Measurements from ENCODE around the gene NHSL1. TPM values are rescaled to one million over a fixed set of nuclear protein-coding genes. Genes with fewer than 3 reads are reported as not detected.

Gene NHSL1
- total and polyA plus RNA-seq, 9 of the 15 experiments (the other 6 are each of a cell fraction or from before 2014, with no cell fraction given), result 0.09 to 0.20 TPM; not detected in 7

DNA sequence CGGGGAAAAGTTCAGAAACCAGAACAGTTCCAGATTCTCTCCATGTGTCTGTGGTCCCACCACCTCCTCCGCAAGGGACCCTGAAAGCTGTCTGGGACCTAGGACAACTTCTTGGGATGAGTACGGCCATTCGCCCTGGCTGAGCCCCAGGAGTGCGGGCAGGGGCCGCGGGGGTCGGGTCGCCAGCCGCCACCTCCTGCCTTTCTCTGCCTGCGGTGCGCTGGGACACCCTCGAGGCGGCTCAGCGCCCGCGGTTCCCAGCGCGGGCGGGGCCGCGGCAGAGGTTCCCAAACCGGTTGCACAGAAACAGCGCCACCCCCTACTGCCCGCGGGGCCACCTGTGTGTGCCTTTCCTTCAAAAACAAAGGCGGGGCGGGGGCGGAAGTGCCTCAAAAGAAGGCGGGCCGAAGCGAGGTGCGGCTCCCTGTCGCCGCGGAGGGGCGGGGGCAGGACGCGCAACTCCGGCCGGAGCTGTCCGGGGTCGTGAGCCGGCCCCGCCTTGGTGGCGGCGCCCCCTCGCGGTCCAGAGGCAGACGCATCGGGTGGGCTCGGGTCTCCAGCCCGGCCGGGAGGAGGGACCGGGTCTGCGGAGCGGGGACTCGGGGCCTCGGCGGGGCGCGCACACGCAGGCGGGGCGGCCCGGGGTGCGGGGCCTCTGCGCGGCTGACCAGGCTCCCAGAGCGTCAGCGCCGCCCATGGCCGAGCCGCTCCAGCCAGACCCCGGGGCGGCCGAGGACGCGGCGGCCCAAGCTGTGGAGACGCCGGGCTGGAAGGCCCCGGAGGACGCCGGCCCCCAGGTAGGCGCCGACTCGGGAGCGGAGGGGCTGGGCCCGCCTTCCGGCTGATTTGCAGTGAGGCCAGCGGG is 95.3 kb downstream of the NHSL1 start, which contains the start of gene HEBP2 (continued):
- TF ChIP-seq, protein P1, sequence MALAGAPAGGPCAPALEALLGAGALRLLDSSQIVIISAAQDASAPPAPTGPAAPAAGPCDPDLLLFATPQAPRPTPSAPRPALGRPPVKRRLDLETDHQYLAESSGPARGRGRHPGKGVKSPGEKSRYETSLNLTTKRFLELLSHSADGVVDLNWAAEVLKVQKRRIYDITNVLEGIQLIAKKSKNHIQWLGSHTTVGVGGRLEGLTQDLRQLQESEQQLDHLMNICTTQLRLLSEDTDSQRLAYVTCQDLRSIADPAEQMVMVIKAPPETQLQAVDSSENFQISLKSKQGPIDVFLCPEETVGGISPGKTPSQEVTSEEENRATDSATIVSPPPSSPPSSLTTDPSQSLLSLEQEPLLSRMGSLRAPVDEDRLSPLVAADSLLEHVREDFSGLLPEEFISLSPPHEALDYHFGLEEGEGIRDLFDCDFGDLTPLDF (CRISPR knock-in tag; IDR thresholded peaks at IDR 0.05), result no peak; the same call in 1 of the 2 replicates
- TF ChIP-seq PHF8 (IDR thresholded peaks at IDR 0.05; ENCODE audit: borderline replicate concordance, low read length), result peak; percentile 78; the same call in 1 of the 2 replicates
- TF ChIP-seq ZSCAN32 (CRISPR knock-in tag; IDR thresholded peaks at IDR 0.05), result no peak
- TF ChIP-seq, protein P2, sequence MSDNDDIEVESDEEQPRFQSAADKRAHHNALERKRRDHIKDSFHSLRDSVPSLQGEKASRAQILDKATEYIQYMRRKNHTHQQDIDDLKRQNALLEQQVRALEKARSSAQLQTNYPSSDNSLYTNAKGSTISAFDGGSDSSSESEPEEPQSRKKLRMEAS (CRISPR knock-in tag; IDR thresholded peaks at IDR 0.05), result peak; percentile 84
- TF ChIP-seq, protein P3, sequence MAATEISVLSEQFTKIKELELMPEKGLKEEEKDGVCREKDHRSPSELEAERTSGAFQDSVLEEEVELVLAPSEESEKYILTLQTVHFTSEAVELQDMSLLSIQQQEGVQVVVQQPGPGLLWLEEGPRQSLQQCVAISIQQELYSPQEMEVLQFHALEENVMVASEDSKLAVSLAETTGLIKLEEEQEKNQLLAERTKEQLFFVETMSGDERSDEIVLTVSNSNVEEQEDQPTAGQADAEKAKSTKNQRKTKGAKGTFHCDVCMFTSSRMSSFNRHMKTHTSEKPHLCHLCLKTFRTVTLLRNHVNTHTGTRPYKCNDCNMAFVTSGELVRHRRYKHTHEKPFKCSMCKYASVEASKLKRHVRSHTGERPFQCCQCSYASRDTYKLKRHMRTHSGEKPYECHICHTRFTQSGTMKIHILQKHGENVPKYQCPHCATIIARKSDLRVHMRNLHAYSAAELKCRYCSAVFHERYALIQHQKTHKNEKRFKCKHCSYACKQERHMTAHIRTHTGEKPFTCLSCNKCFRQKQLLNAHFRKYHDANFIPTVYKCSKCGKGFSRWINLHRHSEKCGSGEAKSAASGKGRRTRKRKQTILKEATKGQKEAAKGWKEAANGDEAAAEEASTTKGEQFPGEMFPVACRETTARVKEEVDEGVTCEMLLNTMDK (IDR thresholded peaks at IDR 0.05; ENCODE audit: borderline replicate concordance, insufficient read depth, low read depth, low read length, poor library complexity, severe bottlenecking), result peak; percentile 89
- TF ChIP-seq, protein P4, sequence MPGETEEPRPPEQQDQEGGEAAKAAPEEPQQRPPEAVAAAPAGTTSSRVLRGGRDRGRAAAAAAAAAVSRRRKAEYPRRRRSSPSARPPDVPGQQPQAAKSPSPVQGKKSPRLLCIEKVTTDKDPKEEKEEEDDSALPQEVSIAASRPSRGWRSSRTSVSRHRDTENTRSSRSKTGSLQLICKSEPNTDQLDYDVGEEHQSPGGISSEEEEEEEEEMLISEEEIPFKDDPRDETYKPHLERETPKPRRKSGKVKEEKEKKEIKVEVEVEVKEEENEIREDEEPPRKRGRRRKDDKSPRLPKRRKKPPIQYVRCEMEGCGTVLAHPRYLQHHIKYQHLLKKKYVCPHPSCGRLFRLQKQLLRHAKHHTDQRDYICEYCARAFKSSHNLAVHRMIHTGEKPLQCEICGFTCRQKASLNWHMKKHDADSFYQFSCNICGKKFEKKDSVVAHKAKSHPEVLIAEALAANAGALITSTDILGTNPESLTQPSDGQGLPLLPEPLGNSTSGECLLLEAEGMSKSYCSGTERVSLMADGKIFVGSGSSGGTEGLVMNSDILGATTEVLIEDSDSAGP (CRISPR knock-in tag; IDR thresholded peaks at IDR 0.05), result no peak
- TF ChIP-seq ASH1L (IDR thresholded peaks at IDR 0.05; ENCODE audit: borderline replicate concordance, low read depth, partially characterized antibody), result no peak
- TF ChIP-seq HCFC1 (IDR thresholded peaks at IDR 0.05; ENCODE audit: low read depth, low read length), result peak; percentile 54
- TF ChIP-seq RBBP5 (IDR thresholded peaks at IDR 0.05; ENCODE audit: borderline replicate concordance, insufficient read depth, low read length, poor library complexity, severe bottlenecking), result no peak
- TF ChIP-seq ZNF124 (CRISPR knock-in tag; IDR thresholded peaks at IDR 0.05), result no peak
- TF ChIP-seq NFE2 (IDR thresholded peaks at IDR 0.05; ENCODE audit: low read depth), result no peak
- TF ChIP-seq KLF1 (tag; IDR thresholded peaks at IDR 0.05), result peak; percentile 64
- peak; percentile 45; the same call in 1 of the 2 replicates for TF ChIP-seq EP300 (IDR thresholded peaks at IDR 0.05; ENCODE audit: low read length)
- TF ChIP-seq BMI1 (IDR thresholded peaks at IDR 0.05; ENCODE audit: low read length), result no peak
- no peak for TF ChIP-seq FUS (optimal IDR thresholded peaks at IDR 0.05; ENCODE audit: low read depth, low read length)
- no peak for TF ChIP-seq ZKSCAN8 (CRISPR knock-in tag; IDR thresholded peaks at IDR 0.05)
- TF ChIP-seq, protein P5, sequence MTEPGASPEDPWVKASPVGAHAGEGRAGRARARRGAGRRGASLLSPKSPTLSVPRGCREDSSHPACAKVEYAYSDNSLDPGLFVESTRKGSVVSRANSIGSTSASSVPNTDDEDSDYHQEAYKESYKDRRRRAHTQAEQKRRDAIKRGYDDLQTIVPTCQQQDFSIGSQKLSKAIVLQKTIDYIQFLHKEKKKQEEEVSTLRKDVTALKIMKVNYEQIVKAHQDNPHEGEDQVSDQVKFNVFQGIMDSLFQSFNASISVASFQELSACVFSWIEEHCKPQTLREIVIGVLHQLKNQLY (CRISPR knock-in tag; conservative IDR thresholded peaks at IDR 0.05), result no peak
- TF ChIP-seq CBX8 (IDR thresholded peaks at IDR 0.05; ENCODE audit: borderline replicate concordance, extremely low read depth, low read depth, low read length, poor library complexity, severe bottlenecking), result no peak
- TF ChIP-seq ZNF436 (CRISPR knock-in tag; IDR thresholded peaks at IDR 0.05), result no peak
- TF ChIP-seq, protein P6, sequence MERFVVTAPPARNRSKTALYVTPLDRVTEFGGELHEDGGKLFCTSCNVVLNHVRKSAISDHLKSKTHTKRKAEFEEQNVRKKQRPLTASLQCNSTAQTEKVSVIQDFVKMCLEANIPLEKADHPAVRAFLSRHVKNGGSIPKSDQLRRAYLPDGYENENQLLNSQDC (CRISPR knock-in tag; IDR thresholded peaks at IDR 0.05), result peak; percentile 82; the same call in 1 of the 2 replicates

Data from K562 (cell line).